Fibroblast of skin of back (primary cell): ENCODE measurements around the gene ABCA2.
A peak's percentile ranks its signal among the peaks of the same experiment; 100 is the strongest.
"Not testable (repeated sequence)": the region's sequence is repeated elsewhere in the genome, so short reads cannot be mapped to it uniquely, and the experiment has no call there.

Experiments used
- DNase-seq: peaks from one replicate; pipeline ENCODE4 v3.0.0-alpha.2; 2013

The ABCA2 gene

GRCh38 chr9:137015540-137015930 lies 12.5 kb downstream of the ABCA2 start:
- no peak for DNase-seq

- DNase-seq: no peak
These were observed 13.1 kb downstream of the ABCA2 start for GRCh38 chr9:137014776-137015539.

- no peak for DNase-seq
These were observed 13.9 kb downstream of the ABCA2 start for GRCh38 chr9:137014166-137014565.

- DNase-seq: no peak
These were observed 14.5 kb downstream of the ABCA2 start for GRCh38 chr9:137013571-137013940.

- no peak for DNase-seq
These were observed 15.1 kb downstream of the ABCA2 start for GRCh38 chr9:137012694-137013570.

- no peak for DNase-seq
These were observed 15.9 kb downstream of the ABCA2 start for GRCh38 chr9:137011907-137012675.

- no peak for DNase-seq
These were observed 16.9 kb downstream of the ABCA2 start for GRCh38 chr9:137011156-137011555.

- DNase-seq: no peak
These were observed 17.9 kb downstream of the ABCA2 start for GRCh38 chr9:137009938-137010732.

GRCh38 chr9:137009217-137009616 lies 18.8 kb downstream of the ABCA2 start:
- no peak for DNase-seq

- DNase-seq: no peak
These were observed 19.7 kb downstream of the ABCA2 start for GRCh38 chr9:137008312-137008711.

- DNase-seq: no peak
These were observed 20.2 kb downstream of the ABCA2 start for GRCh38 chr9:137007816-137008270.

GRCh38 chr9:137007108-137007815 lies 20.8 kb downstream of the ABCA2 start:
- no peak for DNase-seq

- no peak for DNase-seq
These were observed 21.7 kb downstream of the ABCA2 start for GRCh38 chr9:137006116-137007003.

- not testable (repeated sequence) for DNase-seq
These were observed 23.8 kb downstream of the ABCA2 start for GRCh38 chr9:137004285-137004684.

- DNase-seq: no peak
These were observed 25.4 kb downstream of the ABCA2 start for GRCh38 chr9:137002646-137003041.

- DNase-seq: no peak
These were observed 26.0 kb downstream of the ABCA2 start for GRCh38 chr9:137001857-137002645.

- DNase-seq: peak; percentile 62
These were observed 27.7 kb downstream of the ABCA2 start for GRCh38 chr9:137000177-137000930.

GRCh38 chr9:136997830-136998234 lies 30.2 kb downstream of the ABCA2 start:
- DNase-seq: no peak

- DNase-seq: no peak
These were observed 30.7 kb downstream of the ABCA2 start for GRCh38 chr9:136997371-136997770.
